Kidney (tissue), 14 donors: ENCODE data around the gene FGFR2. TPM values are rescaled to one million over a fixed set of nuclear protein-coding genes. Genes with fewer than 3 reads are reported as not detected.

ENCODE experiments used
- DNase-seq, 5 donors: peaks; one replicate each; pipeline ENCODE4 v3.0.0-alpha.2; 2013 to 2020
- FAIRE-seq: peaks from 2 replicates; lab custom pipeline; 2012; peaks lifted over from hg19 to GRCh38; lab: Jason Lieb, UNC
- H3K27ac ChIP-seq, 2 donors: one replicate each; pipeline ENCODE4 v1.7.0; 2013; ENCODE audit warnings: low read depth in 2 of 2, low read length in 2 of 2, inconsistent platforms in 1 of 2
- H3K27me3 ChIP-seq: one replicate; pipeline ENCODE4 v1.7.1; 2013; ENCODE audit warnings: low read length, inconsistent platforms; ENCODE audit not compliant: control insufficient read depth, insufficient read depth
- H3K36me3 ChIP-seq, 3 donors: one replicate each; pipeline versions ENCODE4 v1.7.0 to v1.7.1; 2013; ENCODE audit warnings: low read length in 3 of 3, control low read depth in 1 of 3, inconsistent platforms in 1 of 3; ENCODE audit not compliant: insufficient read depth in 3 of 3, control insufficient read depth in 2 of 3
- H3K4me1 ChIP-seq, 3 donors: one replicate each; pipeline versions ENCODE4 v1.7.0 to v1.7.1; 2013; ENCODE audit warnings: low read length in 3 of 3, inconsistent platforms in 1 of 3, low read depth in 1 of 3; ENCODE audit not compliant: control insufficient read depth in 2 of 3, insufficient read depth in 2 of 3
- H3K4me3 ChIP-seq, 3 donors: one replicate each; pipeline versions ENCODE4 v1.7.0 to v1.8.1; 2013; ENCODE audit warnings: low read length in 3 of 3, control low read depth in 1 of 3, inconsistent platforms in 1 of 3
- H3K9ac ChIP-seq, 3 donors: one replicate each; pipeline versions ENCODE4 v1.7.0 to v1.7.1; 2013; ENCODE audit warnings: low read length in 3 of 3, control low read depth in 1 of 3, inconsistent platforms in 1 of 3
- H3K9me3 ChIP-seq, 3 donors: one replicate each; pipeline versions ENCODE4 v1.7.0 to v1.7.1; 2013; ENCODE audit warnings: low read length in 3 of 3, control low read depth in 1 of 3, inconsistent platforms in 1 of 3; ENCODE audit not compliant: control insufficient read depth in 2 of 3, insufficient read depth in 1 of 3
- CTCF ChIP-seq: IDR thresholded peaks from 3 replicates; pipeline ENCODE4 v1.5.1; 2012; ENCODE audit warnings: mild to moderate bottlenecking, moderate library complexity, borderline replicate concordance; ENCODE audit not compliant: insufficient read depth; ENCODE audit errors: extremely low read depth
- intact Hi-C: fragments of 100-400 bp; cut with DNase I; formaldehyde crosslinking; loops from one replicate; pipeline ENCODE4 v1.11.1; 2022
- polyA plus RNA-seq: library from polyadenylated mRNA; stranded (reverse); fragments of 350-450 nt; fragmentation: Illumina TruSeq; extraction: RNeasy Lipid Tissue Mini Kit (QIAGEN cat#74804); gene quantifications from one replicate; pipeline ENCODE4 v1.2.3, GENCODE V29; 2014; ENCODE audit warnings: low read depth, low replicate concordance; ENCODE audit not compliant: insufficient read depth
- total RNA-seq: library from RNA; stranded (reverse); fragmentation: NEBNext Ultra II Directional; extraction: Animal tissue kit (Norgen Biotek cat#: 25700); gene quantifications from one replicate; pipeline ENCODE4 v1.2.1, GENCODE V29; 2021
- donor health status: control.
- donor health status: control.
- donor health status: control.
- donor health status: control.
- donor health status: control.
- donor health status: DM: yes; HTN: yes; CAD: no.
- donor health status: Normal renal cell carcinoma (clear cell type).

The FGFR2 gene
- total and polyA plus RNA-seq, 2 donors from 2014 or later: 20.2 to 59.4 TPM

- Histone ChIP-seq H3K4me1 (no peaks in the 10 kb centered on the region), H3K27me3 (no peaks in the 10 kb centered on the region), H3K27ac (no peak overlapping the region), H3K9me3 (peaks cover 0 to 9% (median 0%) of the 10 kb centered on the region in 3 donors), H3K9ac (no peak overlapping the region), H3K4me3 (no peak overlapping the region), H3K36me3 (no peaks in the 10 kb centered on the region)
- intact Hi-C loops: no loop called here
- peak in 4 of 5 donors; percentile 72 to 80 (median 72) for DNase-seq
- no peak for FAIRE-seq
- TF ChIP-seq CTCF: no peak
Observed at GRCh38 chr10:121644501-121644900, 46.3 kb upstream of the FGFR2 start.

GRCh38 chr10:121640266-121640665, 42.0 kb upstream of the FGFR2 start:
- DNase-seq (no peak), FAIRE-seq (no peak)
- H3K9me3 ChIP-seq: peaks cover 0 to 18% (median 0%) of the 10 kb centered on the region in 3 donors
- no peak overlapping the region for H3K27ac ChIP-seq
- H3K4me1 ChIP-seq: no peaks in the 10 kb centered on the region
- H3K27me3 ChIP-seq: no peaks in the 10 kb centered on the region
- no peaks in the 10 kb centered on the region for H3K36me3 ChIP-seq
- intact Hi-C loops: no loop called here
- no peak overlapping the region for H3K9ac ChIP-seq
- no peak for TF ChIP-seq CTCF
- H3K4me3 ChIP-seq: no peak overlapping the region

GRCh38 chr10:121639416-121639815, 41.2 kb upstream of the FGFR2 start:
- no peak overlapping the region for H3K9ac ChIP-seq
- H3K9me3 ChIP-seq: peaks cover 0 to 18% (median 0%) of the 10 kb centered on the region in 3 donors
- DNase-seq (no peak), FAIRE-seq (no peak)
- no peaks in the 10 kb centered on the region for H3K27me3 ChIP-seq
- H3K36me3 ChIP-seq: no peaks in the 10 kb centered on the region
- intact Hi-C loops: no loop called here
- H3K27ac ChIP-seq: no peak overlapping the region
- no peaks in the 10 kb centered on the region for H3K4me1 ChIP-seq
- H3K4me3 ChIP-seq: no peak overlapping the region
- TF ChIP-seq CTCF: no peak

GRCh38 chr10:121637437-121637836, 39.2 kb upstream of the FGFR2 start:
- H3K9ac ChIP-seq: no peak overlapping the region
- no peak overlapping the region for H3K27ac ChIP-seq
- H3K4me3 ChIP-seq: no peak overlapping the region
- H3K4me1 ChIP-seq: no peaks in the 10 kb centered on the region
- no peaks in the 10 kb centered on the region for H3K36me3 ChIP-seq
- FAIRE-seq (no peak), DNase-seq (no peak)
- peaks cover 0 to 18% (median 0%) of the 10 kb centered on the region in 3 donors for H3K9me3 ChIP-seq
- intact Hi-C loops: no loop called here
- no peak for TF ChIP-seq CTCF
- H3K27me3 ChIP-seq: no peaks in the 10 kb centered on the region
